Pancreas (tissue), 10 donors: ENCODE results near the gene CWC22. TPM values are rescaled to one million over a fixed set of nuclear protein-coding genes. Genes with fewer than 3 reads are reported as not detected.

Experiments used
- ATAC-seq, 4 donors: fragments of 200-7000 bp; cut with Tn5 transposase; one replicate each; pipeline versions ENCODE4 v1.8.0 to v1.9.1; 2020; ENCODE audit warnings: mild to moderate bottlenecking in 4 of 4, moderate library complexity in 4 of 4
- DNase-seq, 6 donors: peaks; one replicate each; pipeline ENCODE4 v3.0.0-alpha.2; 2020
- FAIRE-seq: peaks from 2 replicates; lab custom pipeline; 2012; peaks lifted over from hg19 to GRCh38; lab: Jason Lieb, UNC
- H3K27ac ChIP-seq, 4 donors: fragments of 200-600 bp; sonication (generic); 1 replicate in 3 of 4; 2 replicates in 1 of 4; pipeline versions ENCODE4 v1.5.0 to v1.8.0; 2020
- H3K27me3 ChIP-seq, 4 donors: fragments of 200-600 bp; one replicate each; pipeline ENCODE4 v1.8.0; 2021
- H3K36me3 ChIP-seq, 3 donors: fragments of 200-600 bp; sonication (generic) in 1 of 3; one replicate each; pipeline versions ENCODE4 v1.5.0 to v1.8.0; 2020 to 2021
- H3K4me1 ChIP-seq, 3 donors: fragments of 200-600 bp; one replicate each; pipeline ENCODE4 v1.8.0; 2021
- H3K4me3 ChIP-seq, 4 donors: fragments of 200-600 bp; sonication (generic) in 2 of 4; one replicate each; pipeline versions ENCODE4 v1.5.0 to v1.8.0; 2020 to 2021
- H3K9me3 ChIP-seq, 4 donors: fragments of 200-600 bp; one replicate each; pipeline ENCODE4 v1.8.0; 2021
- WGBS, 2 donors: extraction: QIAGEN DNeasy Blood & Tissue Kit; methylation state at CpG; one replicate each; pipeline ENCODE4 v1.1.7; 2013; 5-methylcytosine and 5-hydroxymethylcytosine counted together
- intact Hi-C, 3 donors: fragments of 100-400 bp; cut with DNase I; formaldehyde crosslinking; loops; one replicate each; pipeline versions ENCODE4 v1.11.1 to v1.14.2; 2022
- polyA plus RNA-seq, 2 donors: library from polyadenylated mRNA; stranded (reverse); fragments of 200-250 nt; gene quantifications; one replicate each; pipeline ENCODE4 v1.2.3, GENCODE V29; 2013
- total RNA-seq, 6 donors: library from RNA; stranded (reverse); fragmentation: NEBNext Ultra II Directional in 4 of 6; extraction: Animal tissue kit (Norgen Biotek cat#: 25700) in 4 of 6; gene quantifications; one replicate each; pipeline versions ENCODE4 v1.2.1 to v1.2.4, GENCODE V29; 2021 to 2023
- TF ChIP-seq, protein P1 (sequence below), 4 donors: fragments of 200-600 bp; sonication (generic) in 3 of 4; IDR thresholded peaks; one replicate each; pipeline versions ENCODE4 v1.5.0 to v1.8.0; 2021; ENCODE audit warnings: antibody characterized with exemption in 4 of 4
- donor health status: healthy with polysubstance abuse.
- donor health status: DM: no; HTN: no; CAD: no; lungs with moderate emphysema.
- donor health status: DM: no; HTN: no; CAD: no.
- donor health status: control.
- donor health status: control.
- donor health status: Bipolar disorder and iron deficiency.
- donor health status: DM: yes; HTN: yes; CAD: no.
- donor health status: DM: no; HTN: no; CAD: no.
- donor health status: DM: no; HTN: no; CAD: no.
- donor health status: DM: yes; HTN: yes; CAD: no.

CWC22 gene
- total and polyA plus RNA-seq, 8 donors, result 4.7 to 10.4 (median 7.0) TPM

DNA sequence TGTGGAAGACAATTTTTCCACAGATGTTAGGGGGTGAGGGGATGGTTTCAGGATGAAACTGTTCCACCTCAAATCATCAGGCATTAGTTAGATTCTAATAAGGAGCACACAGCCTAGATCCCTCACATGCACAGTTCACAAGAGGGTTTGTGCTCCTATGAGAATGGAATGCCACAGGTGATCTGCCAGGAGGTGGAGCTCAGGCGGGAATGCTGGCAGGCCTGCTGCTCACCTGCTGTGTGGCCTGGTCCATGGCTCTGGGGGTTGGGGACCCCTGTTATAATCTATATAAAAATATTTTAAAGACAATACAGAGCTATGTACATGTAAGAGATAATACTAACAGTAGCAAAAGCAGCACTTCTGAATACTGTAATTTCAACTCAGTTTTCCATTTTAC, 19.2 kb downstream of the CWC22 start:
- WGBS, 2 donors, result 67 to 71% methylated on average over 1 of the region's 1 CpG
- FAIRE-seq (no peak), DNase-seq (no peak), ATAC-seq (no peak)
- Histone ChIP-seq H3K4me1 (no peaks in the 10 kb centered on the region), H3K36me3 (peaks cover 0 to 27% (median 10%) of the 10 kb centered on the region in 3 donors), H3K4me3 (no peak overlapping the region), H3K9me3 (no peaks in the 10 kb centered on the region), H3K27me3 (no peaks in the 10 kb centered on the region), H3K27ac (no peak overlapping the region)
- intact Hi-C loops, result no loop called here
- TF ChIP-seq, protein P1, sequence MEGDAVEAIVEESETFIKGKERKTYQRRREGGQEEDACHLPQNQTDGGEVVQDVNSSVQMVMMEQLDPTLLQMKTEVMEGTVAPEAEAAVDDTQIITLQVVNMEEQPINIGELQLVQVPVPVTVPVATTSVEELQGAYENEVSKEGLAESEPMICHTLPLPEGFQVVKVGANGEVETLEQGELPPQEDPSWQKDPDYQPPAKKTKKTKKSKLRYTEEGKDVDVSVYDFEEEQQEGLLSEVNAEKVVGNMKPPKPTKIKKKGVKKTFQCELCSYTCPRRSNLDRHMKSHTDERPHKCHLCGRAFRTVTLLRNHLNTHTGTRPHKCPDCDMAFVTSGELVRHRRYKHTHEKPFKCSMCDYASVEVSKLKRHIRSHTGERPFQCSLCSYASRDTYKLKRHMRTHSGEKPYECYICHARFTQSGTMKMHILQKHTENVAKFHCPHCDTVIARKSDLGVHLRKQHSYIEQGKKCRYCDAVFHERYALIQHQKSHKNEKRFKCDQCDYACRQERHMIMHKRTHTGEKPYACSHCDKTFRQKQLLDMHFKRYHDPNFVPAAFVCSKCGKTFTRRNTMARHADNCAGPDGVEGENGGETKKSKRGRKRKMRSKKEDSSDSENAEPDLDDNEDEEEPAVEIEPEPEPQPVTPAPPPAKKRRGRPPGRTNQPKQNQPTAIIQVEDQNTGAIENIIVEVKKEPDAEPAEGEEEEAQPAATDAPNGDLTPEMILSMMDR (IDR thresholded peaks at IDR 0.05), result no peak

DNA sequence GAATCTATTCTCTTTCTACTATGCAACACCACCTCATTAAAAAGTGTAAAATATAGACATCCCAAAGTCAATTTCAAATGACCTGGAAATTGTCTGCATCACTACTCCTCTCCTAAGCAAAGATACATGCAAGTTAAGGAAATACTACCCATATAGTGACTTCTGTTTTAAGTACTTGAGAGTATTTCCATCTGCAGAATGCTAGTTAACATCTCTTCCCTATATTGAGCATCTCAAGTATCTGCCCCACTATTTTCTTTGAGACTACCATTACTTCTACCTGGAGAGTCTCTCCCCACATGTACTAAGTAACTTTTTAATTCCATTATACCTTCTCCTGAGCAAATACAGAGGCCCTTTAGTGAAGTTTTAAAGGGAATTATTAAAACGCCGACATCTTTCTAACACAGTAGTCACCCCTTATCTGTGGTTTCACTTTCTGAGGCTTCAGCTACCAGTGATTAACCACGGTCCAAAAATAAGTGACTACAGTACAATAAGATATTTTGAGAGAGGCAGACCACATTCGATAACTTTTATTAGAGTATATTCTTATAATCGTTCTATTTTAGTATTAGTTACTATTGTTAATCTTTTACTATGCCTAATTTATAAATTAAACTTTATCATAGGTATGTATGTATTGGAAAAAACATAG, 21.8 kb downstream of the CWC22 start:
- no peak overlapping the region for H3K27ac ChIP-seq
- H3K27me3 ChIP-seq, result no peaks in the 10 kb centered on the region
- DNase-seq (no peak), FAIRE-seq (no peak), ATAC-seq (no peak)
- TF ChIP-seq, protein P1 (IDR thresholded peaks at IDR 0.05), result no peak
- WGBS, 2 donors, result 89 to 90% methylated on average over 5 of the region's 5 CpGs
- H3K4me1 ChIP-seq, result no peaks in the 10 kb centered on the region
- peaks cover 0 to 38% (median 18%) of the 10 kb centered on the region in 3 donors for H3K36me3 ChIP-seq
- intact Hi-C loops, result no loop called here
- H3K9me3 ChIP-seq, result no peaks in the 10 kb centered on the region
- no peak overlapping the region for H3K4me3 ChIP-seq

DNA sequence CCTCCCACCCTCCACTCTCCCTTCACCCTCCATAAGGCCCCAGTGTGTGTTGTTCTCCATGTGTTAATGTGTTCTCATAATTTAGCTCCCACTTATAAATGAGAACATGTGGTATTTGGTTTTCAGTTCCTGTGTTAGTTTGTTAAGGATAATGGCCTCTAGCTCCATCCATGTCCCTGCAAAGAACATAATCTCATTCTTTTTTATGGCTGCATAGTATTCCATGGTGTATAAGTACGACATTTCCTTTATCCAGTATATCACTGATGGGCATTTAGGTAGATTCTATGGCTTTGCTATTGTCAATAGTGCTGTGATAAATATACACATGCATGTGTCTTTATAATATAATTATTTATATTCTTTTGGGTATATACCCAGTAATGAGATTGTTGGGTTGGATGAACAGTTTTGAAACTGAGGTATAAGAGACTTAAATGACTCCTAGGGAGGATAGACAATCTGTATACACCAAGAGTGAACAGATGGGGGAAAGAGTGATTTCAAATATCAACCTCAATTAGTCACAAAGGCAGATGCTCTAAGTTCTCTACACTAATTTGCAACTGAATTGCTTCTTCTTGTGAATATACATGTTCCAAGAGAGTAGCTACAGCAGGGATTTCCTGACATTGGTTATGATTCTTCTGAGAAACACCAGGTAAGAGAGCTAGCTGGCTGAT, 23.7 kb downstream of the CWC22 start:
- Histone ChIP-seq H3K27me3 (no peaks in the 10 kb centered on the region), H3K4me1 (no peaks in the 10 kb centered on the region), H3K9me3 (no peaks in the 10 kb centered on the region), H3K27ac (no peak overlapping the region), H3K36me3 (peaks cover 0 to 38% (median 18%) of the 10 kb centered on the region in 3 donors), H3K4me3 (no peak overlapping the region)
- FAIRE-seq, result no peak
- DNase-seq, result no peak
- no peak for ATAC-seq
- intact Hi-C loops, result no loop called here
- 53 to 95% methylated on average over 1 of the region's 1 CpG for WGBS, 2 donors
- TF ChIP-seq, protein P1 (IDR thresholded peaks at IDR 0.05), result no peak

DNA sequence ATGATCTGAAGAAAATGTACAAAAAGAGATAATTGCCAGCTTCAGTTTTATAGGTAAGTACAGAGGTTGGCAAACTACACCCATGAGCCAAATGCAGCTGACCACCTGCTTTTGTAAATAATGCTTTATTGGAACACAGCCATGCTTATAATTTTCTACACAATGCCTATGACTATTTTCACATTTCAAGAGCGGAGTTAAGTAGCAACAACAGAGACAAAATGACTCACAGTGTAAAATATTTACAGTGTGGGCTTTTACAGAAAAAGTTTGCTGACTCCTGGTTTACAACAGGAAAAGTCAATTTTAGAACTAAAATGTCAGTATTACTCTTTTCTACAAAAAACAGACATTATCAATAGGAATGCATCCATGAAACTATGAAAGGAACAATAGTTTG, 26.0 kb downstream of the CWC22 start:
- Histone ChIP-seq H3K9me3 (no peaks in the 10 kb centered on the region), H3K27me3 (no peaks in the 10 kb centered on the region), H3K4me3 (no peak overlapping the region), H3K4me1 (no peaks in the 10 kb centered on the region), H3K27ac (no peak overlapping the region), H3K36me3 (peaks cover 0 to 31% (median 18%) of the 10 kb centered on the region in 3 donors)
- 92 to 95% methylated on average over 1 of the region's 1 CpG for WGBS, 2 donors
- intact Hi-C loops, result no loop called here
- FAIRE-seq (no peak), ATAC-seq (no peak), DNase-seq (no peak)
- TF ChIP-seq, protein P1 (IDR thresholded peaks at IDR 0.05), result no peak

DNA sequence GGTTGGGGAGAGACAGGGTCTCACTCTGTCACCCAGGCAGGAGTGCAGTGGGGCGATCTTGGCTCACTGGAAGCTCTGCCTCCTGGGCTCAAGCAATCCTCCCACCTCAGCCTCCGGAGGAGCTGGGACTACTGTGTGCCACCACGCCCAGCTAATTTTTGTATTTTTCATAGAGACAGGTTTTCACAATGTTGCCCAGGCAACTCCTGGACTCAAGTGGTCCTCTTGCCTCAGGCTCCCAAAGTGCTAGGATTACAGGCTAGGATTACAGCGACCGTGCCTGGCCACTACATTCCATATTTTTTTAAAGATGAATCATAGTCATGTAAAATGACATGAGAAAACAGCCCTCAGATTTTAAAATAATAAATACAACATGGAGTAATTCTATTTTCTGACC, 32.3 kb downstream of the CWC22 start:
- Histone ChIP-seq H3K27me3 (no peaks in the 10 kb centered on the region), H3K4me1 (no peaks in the 10 kb centered on the region), H3K4me3 (no peak overlapping the region), H3K36me3 (peaks cover 0 to 23% (median 10%) of the 10 kb centered on the region in 3 donors), H3K9me3 (no peaks in the 10 kb centered on the region), H3K27ac (no peak overlapping the region)
- ATAC-seq, result no peak
- TF ChIP-seq, protein P1 (IDR thresholded peaks at IDR 0.05), result no peak
- no peak for DNase-seq
- WGBS, 2 donors, result 98% methylated on average over 5 of the region's 5 CpGs
- intact Hi-C loops, result no loop called here
- no peak for FAIRE-seq
